ENCODE results near the gene GADL1.

GADL1 gene

DNA sequence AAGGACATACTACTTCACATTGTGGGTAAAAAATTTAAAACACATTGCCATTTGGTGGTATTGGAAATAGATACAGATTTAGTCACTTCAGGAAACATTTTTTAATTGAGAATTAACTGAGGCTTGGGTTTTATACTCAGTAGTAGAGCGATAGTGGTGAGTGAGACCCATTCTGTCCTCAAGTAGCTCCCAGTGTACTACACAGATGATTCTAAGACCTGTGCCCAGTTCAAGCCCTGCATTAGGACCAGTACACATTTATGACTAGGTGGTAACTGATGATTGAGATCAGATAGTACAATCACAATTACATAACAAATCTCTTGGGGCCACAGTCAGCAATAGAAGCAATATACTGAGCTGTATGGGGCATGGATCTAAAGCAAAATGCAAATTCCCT, 67.4 kb downstream of the GADL1 start:
- H3K27ac ChIP-seq (ENCODE audit: extremely low read depth, low read depth, low read length): no peak overlapping the region
- H3K4me3 ChIP-seq (ENCODE audit: low read depth, low read length): no peak overlapping the region
- H3K4me1 ChIP-seq (ENCODE audit: control insufficient read depth, insufficient read depth, low read length): no peaks in the 10 kb centered on the region
- H3K9me3 ChIP-seq (ENCODE audit: control insufficient read depth, insufficient read depth, low read depth, low read length): no peaks in the 10 kb centered on the region
- ChIA-PET CTCF (no interaction called here), POLR2A (no interaction called here)
- TF ChIP-seq, protein P1, sequence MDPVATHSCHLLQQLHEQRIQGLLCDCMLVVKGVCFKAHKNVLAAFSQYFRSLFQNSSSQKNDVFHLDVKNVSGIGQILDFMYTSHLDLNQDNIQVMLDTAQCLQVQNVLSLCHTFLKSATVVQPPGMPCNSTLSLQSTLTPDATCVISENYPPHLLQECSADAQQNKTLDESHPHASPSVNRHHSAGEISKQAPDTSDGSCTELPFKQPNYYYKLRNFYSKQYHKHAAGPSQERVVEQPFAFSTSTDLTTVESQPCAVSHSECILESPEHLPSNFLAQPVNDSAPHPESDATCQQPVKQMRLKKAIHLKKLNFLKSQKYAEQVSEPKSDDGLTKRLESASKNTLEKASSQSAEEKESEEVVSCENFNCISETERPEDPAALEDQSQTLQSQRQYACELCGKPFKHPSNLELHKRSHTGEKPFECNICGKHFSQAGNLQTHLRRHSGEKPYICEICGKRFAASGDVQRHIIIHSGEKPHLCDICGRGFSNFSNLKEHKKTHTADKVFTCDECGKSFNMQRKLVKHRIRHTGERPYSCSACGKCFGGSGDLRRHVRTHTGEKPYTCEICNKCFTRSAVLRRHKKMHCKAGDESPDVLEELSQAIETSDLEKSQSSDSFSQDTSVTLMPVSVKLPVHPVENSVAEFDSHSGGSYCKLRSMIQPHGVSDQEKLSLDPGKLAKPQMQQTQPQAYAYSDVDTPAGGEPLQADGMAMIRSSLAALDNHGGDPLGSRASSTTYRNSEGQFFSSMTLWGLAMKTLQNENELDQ (tag by site-specific recombination; IDR thresholded peaks at IDR 0.05; ENCODE audit: low read depth): no peak
- TF ChIP-seq ZNF132 (tag by site-specific recombination; IDR thresholded peaks at IDR 0.05; ENCODE audit: borderline replicate concordance) (no peak), ZNF629 (tag by site-specific recombination; IDR thresholded peaks at IDR 0.05) (no peak), ZBTB1 (tag by site-specific recombination; IDR thresholded peaks at IDR 0.05) (no peak), ZNF658 (tag by site-specific recombination; IDR thresholded peaks at IDR 0.05) (no peak), ZNF302 (tag by site-specific recombination; IDR thresholded peaks at IDR 0.05; ENCODE audit: low read depth) (no peak), ZSCAN30 (tag by site-specific recombination; IDR thresholded peaks at IDR 0.05) (no peak), ZNF274 (IDR thresholded peaks at IDR 0.05; ENCODE audit: low read length) (no peak), ZNF274 (tag by site-specific recombination; IDR thresholded peaks at IDR 0.05; ENCODE audit: borderline replicate concordance) (no peak), ZEB2 (tag by site-specific recombination; IDR thresholded peaks at IDR 0.05) (no peak), ZNF155 (tag by site-specific recombination; IDR thresholded peaks at IDR 0.05) (no peak), ZNF555 (tag by site-specific recombination; conservative IDR thresholded peaks at IDR 0.05) (no peak), ZNF785 (tag by site-specific recombination; IDR thresholded peaks at IDR 0.05) (no peak), TCF7L2 (IDR thresholded peaks at IDR 0.05; ENCODE audit: borderline replicate concordance, low read depth, low read length) (no peak)
- H3K36me3 ChIP-seq (ENCODE audit: control insufficient read depth in 2 of 2, insufficient read depth in 1 of 2, low read length in 2 of 2): no peaks in the 10 kb centered on the region

DNA sequence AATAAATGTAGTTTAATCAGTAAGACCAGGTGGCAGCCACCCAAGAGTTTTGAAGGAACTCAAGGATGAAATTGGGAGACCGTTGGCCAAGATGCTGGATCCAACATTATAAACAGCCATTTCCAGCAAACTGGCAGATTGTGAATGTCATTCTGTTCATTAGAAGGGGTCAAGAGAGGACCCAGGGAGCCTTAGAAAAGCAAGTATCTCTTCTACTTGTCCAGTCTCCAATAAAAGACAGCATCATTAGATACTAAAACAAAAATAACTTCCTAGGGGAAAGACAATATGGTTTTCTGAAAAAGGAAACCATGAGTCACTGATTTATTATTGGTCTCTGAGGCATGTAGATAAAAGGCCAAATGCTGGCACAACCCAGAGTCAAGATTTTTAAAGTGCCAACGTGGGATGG, 67.9 kb downstream of the GADL1 start:
- Histone ChIP-seq H3K4me3 (ENCODE audit: low read depth, low read length) (no peak overlapping the region), H3K36me3 (ENCODE audit: control insufficient read depth in 2 of 2, insufficient read depth in 1 of 2, low read length in 2 of 2) (no peaks in the 10 kb centered on the region), H3K4me1 (ENCODE audit: control insufficient read depth, insufficient read depth, low read length) (no peaks in the 10 kb centered on the region), H3K9me3 (ENCODE audit: control insufficient read depth, insufficient read depth, low read depth, low read length) (no peaks in the 10 kb centered on the region), H3K27ac (ENCODE audit: extremely low read depth, low read depth, low read length) (no peak overlapping the region)
- POLR2A ChIA-PET: no interaction called here
- CTCF ChIA-PET: no interaction called here
- no peak for TF ChIP-seq SP2 (tag by site-specific recombination; IDR thresholded peaks at IDR 0.05)
- TF ChIP-seq ZNF140 (tag by site-specific recombination; IDR thresholded peaks at IDR 0.05): no peak
- TF ChIP-seq ZNF394 (tag by site-specific recombination; IDR thresholded peaks at IDR 0.05; ENCODE audit: borderline replicate concordance): no peak
- TF ChIP-seq ZNF157 (tag by site-specific recombination; IDR thresholded peaks at IDR 0.05): no peak
- TF ChIP-seq ZNF530 (tag by site-specific recombination; IDR thresholded peaks at IDR 0.05; ENCODE audit: low read depth): no peak
- TF ChIP-seq KLF1 (tag by site-specific recombination; IDR thresholded peaks at IDR 0.05): no peak
- no peak for TF ChIP-seq BCL11A (tag by site-specific recombination; IDR thresholded peaks at IDR 0.05; ENCODE audit: low read depth)
- TF ChIP-seq, protein P2, sequence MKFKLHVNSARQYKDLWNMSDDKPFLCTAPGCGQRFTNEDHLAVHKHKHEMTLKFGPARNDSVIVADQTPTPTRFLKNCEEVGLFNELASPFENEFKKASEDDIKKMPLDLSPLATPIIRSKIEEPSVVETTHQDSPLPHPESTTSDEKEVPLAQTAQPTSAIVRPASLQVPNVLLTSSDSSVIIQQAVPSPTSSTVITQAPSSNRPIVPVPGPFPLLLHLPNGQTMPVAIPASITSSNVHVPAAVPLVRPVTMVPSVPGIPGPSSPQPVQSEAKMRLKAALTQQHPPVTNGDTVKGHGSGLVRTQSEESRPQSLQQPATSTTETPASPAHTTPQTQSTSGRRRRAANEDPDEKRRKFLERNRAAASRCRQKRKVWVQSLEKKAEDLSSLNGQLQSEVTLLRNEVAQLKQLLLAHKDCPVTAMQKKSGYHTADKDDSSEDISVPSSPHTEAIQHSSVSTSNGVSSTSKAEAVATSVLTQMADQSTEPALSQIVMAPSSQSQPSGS (tag by site-specific recombination; IDR thresholded peaks at IDR 0.05; ENCODE audit: low read depth): no peak
